ENCODE results near the gene AK6. TPM values are rescaled to one million over a fixed set of nuclear protein-coding genes. Genes with fewer than 3 reads are reported as not detected.

AK6 gene
- total RNA-seq, 1 donor from 2014 or later = 30.8 TPM

- H3K27me3 Mint-ChIP-seq = no peaks in the 10 kb centered on the region
- H3K4me3 Mint-ChIP-seq = no peak overlapping the region
- H3K4me1 Mint-ChIP-seq (ENCODE audit: unreplicated experiment) = peaks cover 4% of the 10 kb centered on the region
- DNase-seq (ENCODE audit: extremely low spot score, unreplicated experiment) = no peak
- no peaks in the 10 kb centered on the region for H3K9me3 Mint-ChIP-seq
- H3K36me3 Mint-ChIP-seq = no peaks in the 10 kb centered on the region
- no peak for TF ChIP-seq CTCF (conservative IDR thresholded peaks at IDR 0.05)
- no peak overlapping the region for H3K27ac Mint-ChIP-seq
These were observed 51.9 kb downstream of the AK6 start for GRCh38 chr5:69317391-69317790.

- DNase-seq (ENCODE audit: extremely low spot score, unreplicated experiment) = no peak
- no peak for TF ChIP-seq CTCF (conservative IDR thresholded peaks at IDR 0.05)
- peaks cover 4% of the 10 kb centered on the region for H3K4me1 Mint-ChIP-seq (ENCODE audit: unreplicated experiment)
- H3K36me3 Mint-ChIP-seq = no peaks in the 10 kb centered on the region
- no peaks in the 10 kb centered on the region for H3K9me3 Mint-ChIP-seq
- no peaks in the 10 kb centered on the region for H3K27me3 Mint-ChIP-seq
- H3K27ac Mint-ChIP-seq = no peak overlapping the region
- no peak overlapping the region for H3K4me3 Mint-ChIP-seq
These were observed 53.3 kb downstream of the AK6 start for GRCh38 chr5:69315972-69316371.

- no peak overlapping the region for H3K27ac Mint-ChIP-seq
- H3K4me3 Mint-ChIP-seq = no peak overlapping the region
- peaks cover 5% of the 10 kb centered on the region for H3K36me3 Mint-ChIP-seq
- no peaks in the 10 kb centered on the region for H3K9me3 Mint-ChIP-seq
- peaks cover 4% of the 10 kb centered on the region for H3K4me1 Mint-ChIP-seq (ENCODE audit: unreplicated experiment)
- TF ChIP-seq CTCF (conservative IDR thresholded peaks at IDR 0.05) = no peak
- DNase-seq (ENCODE audit: extremely low spot score, unreplicated experiment) = no peak
- no peaks in the 10 kb centered on the region for H3K27me3 Mint-ChIP-seq
These were observed 55.9 kb downstream of the AK6 start for GRCh38 chr5:69313428-69313827.

- Mint-ChIP-seq H3K4me1 (ENCODE audit: unreplicated experiment) (peaks cover 4% of the 10 kb centered on the region), H3K9me3 (no peaks in the 10 kb centered on the region), H3K36me3 (peaks cover 5% of the 10 kb centered on the region), H3K27me3 (no peaks in the 10 kb centered on the region), H3K27ac (no peak overlapping the region), H3K4me3 (no peak overlapping the region)
- no peak for TF ChIP-seq CTCF (conservative IDR thresholded peaks at IDR 0.05)
- no peak for DNase-seq (ENCODE audit: extremely low spot score, unreplicated experiment)
These were observed 56.7 kb downstream of the AK6 start for GRCh38 chr5:69312459-69313160.

- Mint-ChIP-seq H3K9me3 (no peaks in the 10 kb centered on the region), H3K36me3 (peaks cover 5% of the 10 kb centered on the region), H3K27ac (no peak overlapping the region), H3K4me3 (no peak overlapping the region), H3K27me3 (no peaks in the 10 kb centered on the region), H3K4me1 (ENCODE audit: unreplicated experiment) (peaks cover 4% of the 10 kb centered on the region)
- TF ChIP-seq CTCF (conservative IDR thresholded peaks at IDR 0.05) = no peak
- DNase-seq (ENCODE audit: extremely low spot score, unreplicated experiment) = no peak
These were observed 59.9 kb downstream of the AK6 start for GRCh38 chr5:69309380-69309779.
